Osteocyte (in vitro differentiated cells): ENCODE measurements around the gene DLG5. TPM values are rescaled to one million over a fixed set of nuclear protein-coding genes. Genes with fewer than 3 reads are reported as not detected.

Experiments
- DNase-seq: peaks from one replicate; pipeline ENCODE4 v3.0.0; 2021; ENCODE audit warnings: mixed read lengths; ENCODE audit not compliant: unreplicated experiment; ENCODE audit errors: extremely low spot score
- H3K27ac Mint-ChIP-seq: one replicate; pipeline ENCODE4 v1.8.0; 2021; ENCODE audit warnings: mild to moderate bottlenecking, mixed read lengths; ENCODE audit not compliant: unreplicated experiment
- H3K27me3 Mint-ChIP-seq: one replicate; pipeline ENCODE4 v1.8.0; 2021; ENCODE audit warnings: mixed read lengths; ENCODE audit not compliant: unreplicated experiment
- H3K36me3 Mint-ChIP-seq: one replicate; pipeline ENCODE4 v1.8.0; 2021; ENCODE audit warnings: mixed read lengths; ENCODE audit not compliant: unreplicated experiment
- H3K4me1 Mint-ChIP-seq: one replicate; pipeline ENCODE4 v1.8.0; 2021; ENCODE audit warnings: mixed read lengths; ENCODE audit not compliant: unreplicated experiment
- H3K4me3 Mint-ChIP-seq: one replicate; pipeline ENCODE4 v1.8.0; 2021; ENCODE audit warnings: mild to moderate bottlenecking, moderate library complexity, mixed read lengths; ENCODE audit not compliant: unreplicated experiment
- H3K9me3 Mint-ChIP-seq: one replicate; pipeline ENCODE4 v1.8.0; 2021; ENCODE audit warnings: mixed read lengths; ENCODE audit not compliant: unreplicated experiment
- CTCF ChIP-seq: fragments of 200-600 bp; sonication (generic); IDR thresholded peaks from 2 replicates; pipeline ENCODE4 v1.5.0; 2021; ENCODE audit warnings: antibody characterized with exemption, mild to moderate bottlenecking, moderate library complexity
- total RNA-seq: library from RNA; stranded (reverse); gene quantifications from 2 replicates; pipeline ENCODE4 v1.2.1, GENCODE V29; 2021

The DLG5 gene
- total RNA-seq, 1 donor from 2014 or later = 69.8 TPM

- Mint-ChIP-seq H3K9me3 (peaks cover 15% of the 10 kb centered on the region), H3K4me3 (no peak overlapping the region), H3K36me3 (peaks cover 10% of the 10 kb centered on the region), H3K27ac (peak overlapping the region; percentile 23), H3K27me3 (no peaks in the 10 kb centered on the region), H3K4me1 (peaks cover 17% of the 10 kb centered on the region)
- DNase-seq = no peak
- no peak for TF ChIP-seq CTCF
Measured at GRCh38 chr10:77746047-77746707, 180.4 kb downstream of the DLG5 start.

GRCh38 chr10:77744245-77744644 is 182.3 kb downstream of the DLG5 start:
- Mint-ChIP-seq H3K27ac (peak overlapping the region; percentile 7), H3K36me3 (peaks cover 9% of the 10 kb centered on the region), H3K9me3 (peaks cover 23% of the 10 kb centered on the region), H3K4me1 (peaks cover 17% of the 10 kb centered on the region), H3K27me3 (no peaks in the 10 kb centered on the region), H3K4me3 (no peak overlapping the region)
- no peak for DNase-seq
- no peak for TF ChIP-seq CTCF

- DNase-seq = no peak
- Mint-ChIP-seq H3K27ac (no peak overlapping the region), H3K36me3 (peaks cover 7% of the 10 kb centered on the region), H3K9me3 (peaks cover 17% of the 10 kb centered on the region), H3K4me1 (peaks cover 36% of the 10 kb centered on the region), H3K27me3 (no peaks in the 10 kb centered on the region), H3K4me3 (no peak overlapping the region)
- TF ChIP-seq CTCF = no peak
Measured at GRCh38 chr10:77742172-77742571, 184.4 kb downstream of the DLG5 start.

- Mint-ChIP-seq H3K9me3 (peaks cover 20% of the 10 kb centered on the region), H3K36me3 (peaks cover 7% of the 10 kb centered on the region), H3K4me3 (no peak overlapping the region), H3K27ac (no peak overlapping the region), H3K4me1 (peaks cover 35% of the 10 kb centered on the region), H3K27me3 (no peaks in the 10 kb centered on the region)
- DNase-seq = no peak
- no peak for TF ChIP-seq CTCF
Measured at GRCh38 chr10:77741746-77742145, 184.8 kb downstream of the DLG5 start.

Other genes with a start within 250 kb of the DLG5 start
- gene POLR3A, start 102.8 kb upstream of the DLG5 start, total RNA-seq = 16.6 and 19.5 TPM in 2 replicates
- 1,006 and 1,022 TPM in 2 replicates for gene RPS24, start 107.1 kb upstream of the DLG5 start, total RNA-seq